DLD1 (cell line): ENCODE results near the gene ARID1B.

Source experiments
- in situ Hi-C: cut with HindIII; loops from 2 replicates; pipeline ENCODE4 v1.10.0; 2017; ENCODE audit warnings: low sequenced_read_pairs

Gene ARID1B

GRCh38 chr6:157229713-157230112, 452.5 kb downstream of the ARID1B start:
- in situ Hi-C loops: no loop called here

GRCh38 chr6:157230910-157231309, 453.7 kb downstream of the ARID1B start:
- in situ Hi-C loops: no loop called here

DNA sequence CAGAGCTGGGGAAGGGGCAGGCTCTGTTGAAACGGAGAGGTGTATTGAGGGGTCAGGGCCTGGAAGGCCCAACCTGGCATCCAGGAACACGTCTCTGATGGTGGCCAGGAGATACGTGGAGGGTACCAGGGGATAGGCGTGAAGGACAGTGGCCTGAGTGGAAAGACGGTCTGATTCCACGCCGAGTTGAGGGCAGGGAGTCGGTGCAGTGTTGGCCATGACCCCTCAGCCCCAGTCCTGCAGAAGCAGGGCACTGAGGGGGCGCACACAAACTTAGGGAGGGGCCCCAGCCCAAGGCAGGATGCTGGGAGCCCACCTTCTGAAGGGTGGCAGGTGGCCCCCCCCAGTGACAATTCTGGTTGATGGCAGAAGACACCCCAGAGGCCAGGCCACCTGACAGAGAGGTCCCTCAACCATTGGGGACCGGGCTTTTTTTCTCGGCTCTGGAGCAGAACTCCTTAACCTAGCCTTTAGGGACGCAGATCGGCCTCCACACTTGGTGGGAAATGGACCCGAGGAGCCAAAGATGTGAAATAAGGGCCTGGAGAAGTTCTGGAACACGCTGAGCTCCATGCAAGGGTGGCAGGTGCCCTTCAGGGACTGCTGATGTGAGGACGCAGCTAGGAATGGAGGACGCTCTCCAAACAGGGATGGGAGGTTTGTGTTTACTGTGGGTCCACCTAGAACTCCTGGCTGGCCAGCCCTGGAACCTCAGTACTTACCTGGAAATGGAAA, 455.1 kb downstream of the ARID1B start:
- in situ Hi-C loops: no loop called here

GRCh38 chr6:157233156-157233555, 456.0 kb downstream of the ARID1B start:
- in situ Hi-C loops: no loop called here

DNA sequence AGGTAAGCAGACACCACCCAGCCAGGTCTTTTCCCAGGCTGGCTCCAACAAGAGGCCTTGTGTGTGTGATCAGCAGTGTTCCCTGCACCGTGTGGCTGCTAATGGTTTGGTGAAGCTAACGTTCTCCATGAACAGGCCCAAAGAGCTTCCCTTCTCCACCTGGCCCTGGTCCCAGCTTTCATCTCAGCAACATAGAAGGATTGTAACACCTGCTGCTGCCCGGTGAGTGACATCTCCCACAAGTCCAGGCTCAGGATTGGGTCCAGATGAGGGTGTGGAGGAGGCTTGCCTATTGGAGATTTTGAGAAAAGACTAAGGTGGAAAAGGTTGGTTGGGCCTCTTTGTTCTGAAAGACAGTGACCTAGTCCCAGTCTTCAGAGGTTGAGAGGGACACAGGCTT, 456.5 kb downstream of the ARID1B start:
- in situ Hi-C loops: no loop called here

- in situ Hi-C loops: no loop called here
Observed at GRCh38 chr6:157235600-157236039, 458.4 kb downstream of the ARID1B start.

DNA sequence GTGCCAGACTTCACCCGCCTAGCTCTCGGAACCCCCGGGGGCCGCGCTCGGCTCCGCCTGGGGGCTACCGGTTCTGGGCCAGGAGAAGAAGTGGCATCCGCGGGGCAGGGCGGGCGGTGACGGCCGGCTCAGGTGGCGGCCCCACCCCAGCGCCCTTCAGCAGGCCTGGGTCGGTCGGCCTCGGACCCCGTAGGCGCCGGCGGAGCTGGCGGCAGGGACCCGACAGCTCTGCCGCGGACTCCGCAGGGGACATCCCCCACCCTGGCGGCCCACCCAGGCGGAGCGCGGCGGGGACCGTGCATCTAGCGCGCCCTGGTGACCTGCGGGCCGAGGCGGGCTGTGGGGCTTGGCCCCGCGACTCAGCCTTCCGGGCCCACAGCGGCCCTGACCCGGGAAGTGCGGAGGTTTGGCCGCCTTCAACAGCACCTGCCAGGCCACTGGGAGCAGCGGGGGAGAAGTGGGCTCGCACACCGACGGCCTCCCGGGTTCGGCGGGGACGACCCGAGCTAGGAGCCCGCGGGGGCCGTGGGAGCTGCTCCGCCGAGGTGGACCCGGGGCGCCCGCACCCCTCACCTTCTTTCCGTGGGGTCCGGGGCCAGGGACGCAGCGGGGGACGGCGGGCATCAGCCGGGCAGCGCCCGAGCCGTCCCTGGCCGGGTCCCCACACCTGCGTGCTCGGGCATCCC, 459.0 kb downstream of the ARID1B start:
- in situ Hi-C loops: no loop called here

DNA sequence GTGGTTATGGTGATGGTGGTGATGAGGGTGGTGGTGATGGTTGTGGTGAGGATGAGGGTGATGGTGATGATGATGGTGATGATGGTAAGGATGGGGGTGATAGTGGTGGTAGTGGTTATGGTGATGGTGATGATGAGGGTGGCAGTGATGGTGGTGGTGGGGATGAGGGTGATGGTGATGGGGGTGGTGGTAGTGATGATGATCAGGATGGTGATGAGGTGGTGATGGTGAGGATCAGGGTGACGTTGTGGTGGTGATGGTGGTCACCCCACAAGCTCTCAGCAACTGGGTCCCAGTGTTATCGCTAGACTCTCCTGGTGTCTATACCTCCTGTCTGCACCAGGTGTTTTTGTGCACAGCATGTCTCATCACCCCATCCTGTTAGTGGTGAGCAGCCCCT, 461.2 kb downstream of the ARID1B start:
- in situ Hi-C loops: no loop called here

GRCh38 chr6:157239148-157239547, 462.0 kb downstream of the ARID1B start:
- in situ Hi-C loops: no loop called here

DNA sequence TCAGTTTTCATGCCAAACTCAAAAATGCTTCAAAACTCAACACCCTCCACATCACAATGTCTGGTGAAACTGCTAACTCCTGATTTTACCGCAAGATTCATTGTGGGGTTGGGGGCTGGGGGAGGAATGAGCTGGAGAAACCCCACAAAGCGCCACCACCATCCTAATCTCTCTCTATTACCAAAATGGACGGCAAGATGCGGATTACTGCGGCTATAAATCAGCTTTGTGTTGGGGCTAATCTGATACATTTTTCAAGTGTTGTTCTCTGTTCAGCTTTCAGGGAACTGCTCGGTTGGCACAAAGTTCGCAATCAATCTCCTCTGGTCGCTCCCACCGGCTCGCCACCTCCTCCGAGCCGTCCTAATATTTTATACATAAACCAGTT, 462.5 kb downstream of the ARID1B start:
- in situ Hi-C loops: no loop called here

- in situ Hi-C loops: no loop called here
Observed at GRCh38 chr6:157240059-157240959, 463.1 kb downstream of the ARID1B start.

GRCh38 chr6:157240960-157241311, 463.8 kb downstream of the ARID1B start:
- in situ Hi-C loops: no loop called here

- in situ Hi-C loops: no loop called here
Observed at GRCh38 chr6:157242791-157243190, 465.6 kb downstream of the ARID1B start.

GRCh38 chr6:157244175-157244574, 467.0 kb downstream of the ARID1B start:
- in situ Hi-C loops: no loop called here

- in situ Hi-C loops: no loop called here
Observed at GRCh38 chr6:157244780-157245179, 467.6 kb downstream of the ARID1B start.

GRCh38 chr6:157245436-157245835, 468.3 kb downstream of the ARID1B start:
- in situ Hi-C loops: no loop called here

GRCh38 chr6:157246048-157246630, 469.0 kb downstream of the ARID1B start:
- in situ Hi-C loops: no loop called here

DNA sequence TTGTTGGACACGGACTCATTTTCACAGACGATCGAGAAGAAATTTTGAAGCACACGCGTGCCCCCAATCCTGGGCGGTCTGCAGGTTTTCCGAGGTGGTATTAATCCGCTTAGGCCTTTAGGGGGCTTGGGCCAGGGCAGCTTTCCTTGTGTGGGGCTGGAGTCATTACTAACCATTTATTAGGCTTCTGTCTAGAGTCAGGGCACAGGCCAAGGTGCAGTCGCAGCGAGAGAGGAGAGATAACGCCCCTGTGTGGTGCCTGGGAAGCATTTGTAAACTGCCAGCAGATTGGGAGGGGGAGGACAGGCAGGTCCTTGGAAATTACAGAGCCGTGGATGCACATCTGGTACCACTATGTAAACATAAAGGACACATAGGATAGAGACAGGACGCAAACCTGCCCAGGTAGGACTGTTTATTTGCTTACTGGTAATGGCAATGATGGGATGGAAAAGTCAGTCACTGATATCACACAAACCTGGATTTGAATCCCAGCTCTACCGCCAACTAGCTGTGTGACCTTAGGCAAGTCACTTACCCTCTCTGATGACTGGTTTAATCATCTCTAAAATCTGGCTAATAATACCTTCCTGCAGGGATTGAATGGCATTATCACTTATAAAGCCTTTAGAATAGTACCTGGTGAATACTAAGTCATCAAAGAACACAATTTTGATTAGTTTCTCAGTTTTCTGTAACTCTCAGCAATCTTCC, 469.8 kb downstream of the ARID1B start:
- in situ Hi-C loops: no loop called here

- in situ Hi-C loops: no loop called here
Observed at GRCh38 chr6:157248264-157248663, 471.1 kb downstream of the ARID1B start.

- in situ Hi-C loops: no loop called here
Observed at GRCh38 chr6:157249826-157250225, 472.6 kb downstream of the ARID1B start.
